GM23248 (cell line): ENCODE results near the gene RHOJ.

Experiments
- EZH2 ChIP-seq: fragments of 200-600 bp; sonication (generic); IDR thresholded peaks from 2 replicates; pipeline ENCODE4 v1.6.1; 2018; ENCODE audit warnings: antibody characterized with exemption, mild to moderate bottlenecking; ENCODE audit not compliant: insufficient read depth, poor library complexity, severe bottlenecking
- EZH2phosphoT487 ChIP-seq: fragments of 200-600 bp; sonication (generic); IDR thresholded peaks from 2 replicates; pipeline ENCODE4 v1.6.1; 2018; ENCODE audit warnings: antibody characterized with exemption, moderate library complexity, mild to moderate bottlenecking, low read depth; ENCODE audit not compliant: insufficient read depth

DNA sequence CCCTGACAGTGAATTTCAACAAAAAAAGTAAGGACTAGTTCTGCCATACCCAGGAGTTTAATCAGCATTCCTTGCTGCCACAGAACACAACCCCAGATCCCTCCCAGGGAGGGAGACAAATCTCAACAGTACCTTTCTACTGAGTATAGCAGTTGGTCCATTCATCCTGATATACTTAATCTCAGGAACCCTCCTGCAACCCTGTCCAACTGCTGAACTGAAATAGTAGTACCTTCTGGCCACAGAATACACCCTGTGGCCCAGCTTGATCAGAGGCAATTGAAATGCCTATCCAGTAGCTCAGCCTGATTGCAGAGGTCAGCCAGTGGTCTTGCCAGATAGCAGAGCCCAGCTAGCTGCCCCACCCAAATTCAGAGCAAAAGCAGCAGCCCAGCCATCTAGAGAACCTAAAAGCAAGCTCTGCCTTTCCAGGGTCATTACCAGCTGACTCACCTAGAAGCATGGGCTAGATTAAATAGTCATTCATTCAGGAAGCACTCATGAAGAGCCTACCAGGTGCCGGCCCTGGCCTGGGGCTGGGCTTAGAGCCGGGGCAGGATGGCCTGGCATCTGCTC lies 40.0 kb upstream of the RHOJ start:
- TF ChIP-seq EZH2 (no peak), EZH2phosphoT487 (no peak)
